Caco-2 (cell line): ENCODE results near the gene SH2D1B. TPM values are rescaled to one million over a fixed set of nuclear protein-coding genes. Genes with fewer than 3 reads are reported as not detected.
A peak's percentile ranks its signal among the peaks of the same experiment; 100 is the strongest.

Source experiments
- BruUV-seq: library from RNA; stranded (reverse); fragments of 400-500 nt; replicated peaks from 2 replicates; lab custom pipeline; 2021; lab: Mats Ljungman, UMichigan
- CTCF ChIA-PET: fragments of 300-600 bp; sonication (Branson Sonifier 250); formaldehyde crosslinking; loops from one replicate; lab custom pipeline; 2022; ENCODE audit warnings: antibody characterized with exemption; lab: Charles Lee
- POLR2A ChIA-PET: fragments of 300-600 bp; sonication (Branson Sonifier 250); formaldehyde crosslinking; loops from one replicate; lab custom pipeline; 2022; ENCODE audit warnings: antibody characterized with exemption; lab: Charles Lee
- DNase-seq, 2 experiments: peaks; one replicate each; pipeline versions ENCODE4 v3.0.0 to v3.0.0-alpha.2; 2020 to 2022
- H3K27me3 ChIP-seq: replicated peaks from 2 replicates; pipeline ENCODE4 v1.6.0; 2011; ENCODE audit warnings: low read length; ENCODE audit not compliant: control insufficient read depth, insufficient read depth
- H3K36me3 ChIP-seq: 2 replicates; pipeline ENCODE4 v1.5.1; 2011; ENCODE audit warnings: low read length; ENCODE audit not compliant: control insufficient read depth, insufficient read depth
- H3K4me1 ChIP-seq: fragments of 250-450 bp; sonication (Bioruptor Pico); 2 replicates; pipeline ENCODE4 v1.5.1; 2020; ENCODE audit warnings: mild to moderate bottlenecking
- H3K4me3 ChIP-seq: 2 replicates; pipeline ENCODE4 v1.5.1; 2011; ENCODE audit warnings: low read depth, mild to moderate bottlenecking, control low read depth, low read length
- H3K9me3 ChIP-seq: fragments of 250-450 bp; sonication (Bioruptor Pico); 2 replicates; pipeline ENCODE4 v1.5.1; 2020; ENCODE audit warnings: mild to moderate bottlenecking, moderate library complexity
- H3K27ac Mint-ChIP-seq: one replicate; pipeline ENCODE4 v1.8.0; 2022; ENCODE audit warnings: mixed read lengths; ENCODE audit not compliant: unreplicated experiment
- H3K27me3 Mint-ChIP-seq: one replicate; pipeline ENCODE4 v1.8.0; 2022; ENCODE audit warnings: mixed read lengths; ENCODE audit not compliant: insufficient read depth, unreplicated experiment
- H3K36me3 Mint-ChIP-seq: one replicate; pipeline ENCODE4 v1.8.0; 2022; ENCODE audit warnings: mild to moderate bottlenecking, mixed read lengths; ENCODE audit not compliant: insufficient read depth, unreplicated experiment
- H3K4me1 Mint-ChIP-seq: one replicate; pipeline ENCODE4 v1.8.0; 2022; ENCODE audit warnings: low read depth, mixed read lengths; ENCODE audit not compliant: unreplicated experiment
- H3K4me3 Mint-ChIP-seq: one replicate; pipeline ENCODE4 v1.8.0; 2022; ENCODE audit warnings: mild to moderate bottlenecking, moderate library complexity, mixed read lengths; ENCODE audit not compliant: unreplicated experiment
- H3K9me3 Mint-ChIP-seq: one replicate; pipeline ENCODE4 v1.8.0; 2022; ENCODE audit warnings: mixed read lengths; ENCODE audit not compliant: unreplicated experiment
- intact Hi-C: fragments of 100-400 bp; cut with micrococcal nuclease; formaldehyde crosslinking; loops from one replicate; pipeline ENCODE4 v1.10.0; 2022; ENCODE audit not compliant: unreplicated experiment
- total RNA-seq: library from RNA; stranded (reverse); gene quantifications from 2 replicates; pipeline ENCODE4 v1.2.3, GENCODE V29; 2022
- TF ChIP-seq, protein P1 (sequence below), 2 experiments: fragments of 200-600 bp in 1 of 2; IDR thresholded peaks; 1 replicate in 1 of 2; 2 replicates in 1 of 2; pipeline versions ENCODE4 v1.5.1 to v1.8.0; 2011 to 2022; ENCODE audit warnings: antibody characterized with exemption in 1 of 2, control low read depth in 1 of 2, inconsistent platforms in 1 of 2, low read depth in 1 of 2, low read length in 1 of 2, mild to moderate bottlenecking in 1 of 2, moderate library complexity in 1 of 2; ENCODE audit not compliant: insufficient read depth in 1 of 2, severe bottlenecking in 1 of 2, unreplicated experiment in 1 of 2

The SH2D1B gene
- total RNA-seq, 1 experiment from 2014 or later: not detected

DNA sequence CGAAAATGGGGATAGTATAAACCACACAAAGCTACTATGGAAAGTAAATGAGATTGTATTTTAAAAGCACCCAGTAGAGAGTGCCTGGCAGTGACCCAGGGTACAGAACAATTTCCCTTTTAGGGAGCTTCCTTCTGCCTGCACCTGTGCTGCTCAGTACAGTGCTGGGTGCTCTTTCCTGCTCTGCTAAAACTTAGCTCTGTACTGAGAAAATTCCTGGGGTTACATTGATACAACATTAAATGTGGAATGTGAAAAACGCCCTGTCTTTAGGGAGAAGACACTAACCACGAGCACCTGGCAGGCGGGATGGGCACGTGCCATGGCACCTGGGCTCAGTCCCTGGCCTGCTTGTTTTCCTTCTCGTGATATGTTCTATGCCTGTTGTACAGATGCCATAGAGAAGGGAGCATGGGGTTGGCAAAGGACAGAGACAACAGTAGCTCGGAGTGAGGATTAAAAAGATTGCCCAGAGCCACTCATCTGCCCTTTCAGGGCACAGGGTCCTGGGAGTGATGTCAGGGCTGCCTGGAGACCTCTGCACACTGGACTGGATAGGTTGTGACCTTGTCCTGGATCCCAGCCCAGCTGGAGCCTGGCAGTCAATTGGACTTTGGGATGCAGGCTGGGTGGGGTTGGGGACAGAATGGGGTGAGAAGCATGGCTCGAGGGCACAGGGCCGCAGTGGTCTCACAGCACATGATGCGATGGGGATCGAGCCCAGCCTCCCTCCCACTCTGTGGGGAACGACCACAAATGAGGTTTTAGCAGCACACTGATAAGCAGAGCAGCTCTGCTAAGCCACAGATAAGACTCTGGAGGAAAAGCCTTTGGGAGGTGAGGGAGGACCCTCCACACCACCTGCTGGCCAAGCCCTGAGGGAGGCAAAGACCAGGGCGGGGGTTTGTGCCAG, 39.5 kb downstream of the SH2D1B start:
- H3K27me3 Mint-ChIP-seq: no peaks in the 10 kb centered on the region
- no peaks in the 10 kb centered on the region for H3K9me3 ChIP-seq
- no peaks in the 10 kb centered on the region for H3K36me3 Mint-ChIP-seq
- DNase-seq: no peak
- H3K9me3 Mint-ChIP-seq: no peaks in the 10 kb centered on the region
- intact Hi-C loops: no loop called here
- H3K4me1 ChIP-seq: peaks cover 16% of the 10 kb centered on the region
- H3K4me1 Mint-ChIP-seq: peaks cover 20% of the 10 kb centered on the region
- no peak overlapping the region for H3K4me3 ChIP-seq
- H3K27ac Mint-ChIP-seq: peak overlapping the region; percentile 18
- TF ChIP-seq, protein P1, sequence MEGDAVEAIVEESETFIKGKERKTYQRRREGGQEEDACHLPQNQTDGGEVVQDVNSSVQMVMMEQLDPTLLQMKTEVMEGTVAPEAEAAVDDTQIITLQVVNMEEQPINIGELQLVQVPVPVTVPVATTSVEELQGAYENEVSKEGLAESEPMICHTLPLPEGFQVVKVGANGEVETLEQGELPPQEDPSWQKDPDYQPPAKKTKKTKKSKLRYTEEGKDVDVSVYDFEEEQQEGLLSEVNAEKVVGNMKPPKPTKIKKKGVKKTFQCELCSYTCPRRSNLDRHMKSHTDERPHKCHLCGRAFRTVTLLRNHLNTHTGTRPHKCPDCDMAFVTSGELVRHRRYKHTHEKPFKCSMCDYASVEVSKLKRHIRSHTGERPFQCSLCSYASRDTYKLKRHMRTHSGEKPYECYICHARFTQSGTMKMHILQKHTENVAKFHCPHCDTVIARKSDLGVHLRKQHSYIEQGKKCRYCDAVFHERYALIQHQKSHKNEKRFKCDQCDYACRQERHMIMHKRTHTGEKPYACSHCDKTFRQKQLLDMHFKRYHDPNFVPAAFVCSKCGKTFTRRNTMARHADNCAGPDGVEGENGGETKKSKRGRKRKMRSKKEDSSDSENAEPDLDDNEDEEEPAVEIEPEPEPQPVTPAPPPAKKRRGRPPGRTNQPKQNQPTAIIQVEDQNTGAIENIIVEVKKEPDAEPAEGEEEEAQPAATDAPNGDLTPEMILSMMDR (IDR thresholded peaks at IDR 0.05; ENCODE audit: insufficient read depth in 1 of 2, low read depth in 1 of 2, low read length in 1 of 2, severe bottlenecking in 1 of 2, unreplicated experiment in 1 of 2): peak in 1 of 2 experiments; percentile 3
- H3K4me3 Mint-ChIP-seq: no peak overlapping the region
- no TSS peak for BruUV-seq
- ChIA-PET POLR2A (no interaction called here), CTCF (interaction anchor here (1.0 to 1.6 kb wide), 2 partner anchors 10 to 15 kb away, joined by 3 to 4 read pairs; no protein-coding TSS in a partner anchor)
- H3K36me3 ChIP-seq: no peaks in the 10 kb centered on the region; the same call in 1 of the 2 replicates
- H3K27me3 ChIP-seq: no peaks in the 10 kb centered on the region

GRCh38 chr1:162371611-162372010, 40.3 kb downstream of the SH2D1B start:
- Histone ChIP-seq H3K36me3 (no peaks in the 10 kb centered on the region; the same call in 1 of the 2 replicates), H3K9me3 (no peaks in the 10 kb centered on the region), H3K4me1 (peaks cover 10% of the 10 kb centered on the region), H3K27me3 (no peaks in the 10 kb centered on the region), H3K4me3 (no peak overlapping the region)
- CTCF ChIA-PET: interaction anchor here (0.7 to 1.6 kb wide), 2 partner anchors 14 to 71 kb away, joined by 3 to 4 read pairs; no protein-coding TSS in a partner anchor
- H3K27me3 Mint-ChIP-seq: no peaks in the 10 kb centered on the region
- no peaks in the 10 kb centered on the region for H3K9me3 Mint-ChIP-seq
- no peak overlapping the region for H3K27ac Mint-ChIP-seq
- no peak for DNase-seq
- BruUV-seq: no TSS peak
- TF ChIP-seq, protein P1 (IDR thresholded peaks at IDR 0.05; ENCODE audit: insufficient read depth in 1 of 2, low read depth in 1 of 2, low read length in 1 of 2, severe bottlenecking in 1 of 2, unreplicated experiment in 1 of 2): no peak
- H3K36me3 Mint-ChIP-seq: no peaks in the 10 kb centered on the region
- H3K4me1 Mint-ChIP-seq: peaks cover 12% of the 10 kb centered on the region
- POLR2A ChIA-PET: no interaction called here
- intact Hi-C loops: no loop called here
- no peak overlapping the region for H3K4me3 Mint-ChIP-seq

DNA sequence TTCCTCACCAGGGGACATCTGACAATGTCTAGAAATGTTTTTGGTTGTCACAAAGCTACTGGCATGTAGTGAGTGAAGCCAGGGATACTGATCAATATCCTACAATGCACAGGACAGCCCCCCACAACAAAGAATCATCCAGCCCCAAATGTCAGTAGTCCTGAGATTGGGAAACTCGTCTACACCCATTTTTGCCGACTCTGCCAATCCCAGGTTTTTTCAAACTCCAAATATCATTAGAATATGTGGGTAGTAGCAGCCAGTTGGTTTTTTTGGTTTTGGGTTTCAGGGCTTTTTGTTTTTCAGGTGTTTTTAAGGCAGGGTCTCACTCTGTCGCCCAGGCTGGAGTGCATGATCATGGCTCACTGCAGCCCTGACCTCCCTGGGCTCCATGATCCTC, 41.2 kb downstream of the SH2D1B start:
- Mint-ChIP-seq H3K4me1 (peaks cover 8% of the 10 kb centered on the region), H3K36me3 (no peaks in the 10 kb centered on the region), H3K27me3 (no peaks in the 10 kb centered on the region), H3K4me3 (no peak overlapping the region), H3K9me3 (no peaks in the 10 kb centered on the region), H3K27ac (no peak overlapping the region)
- ChIA-PET CTCF (interaction anchor here (0.7 kb wide), 1 partner anchor 70 kb away, joined by 3 read pairs; no protein-coding TSS in a partner anchor), POLR2A (no interaction called here)
- no peak for DNase-seq
- Histone ChIP-seq H3K4me1 (peaks cover 4% of the 10 kb centered on the region; the same call in 1 of the 2 replicates), H3K27me3 (no peaks in the 10 kb centered on the region), H3K36me3 (no peaks in the 10 kb centered on the region; the same call in 1 of the 2 replicates), H3K4me3 (no peak overlapping the region), H3K9me3 (no peaks in the 10 kb centered on the region)
- intact Hi-C loops: no loop called here
- no TSS peak for BruUV-seq
- TF ChIP-seq, protein P1 (IDR thresholded peaks at IDR 0.05; ENCODE audit: insufficient read depth in 1 of 2, low read depth in 1 of 2, low read length in 1 of 2, severe bottlenecking in 1 of 2, unreplicated experiment in 1 of 2): no peak
